Liver (tissue), 3 donors: ENCODE results near the gene PPM1L.

Source experiments
- HNF4A ChIP-seq, 2 donors: conservative IDR thresholded peaks; 2 replicates each; pipeline ENCODE4 v1.6.1; 2016; ENCODE audit warnings: antibody characterized with exemption in 2 of 2, mild to moderate bottlenecking in 2 of 2
- TAF1 ChIP-seq: conservative IDR thresholded peaks from 2 replicates; pipeline ENCODE4 v1.6.1; 2016; ENCODE audit warnings: antibody characterized with exemption, mild to moderate bottlenecking
- YY1 ChIP-seq: IDR thresholded peaks from 2 replicates; pipeline ENCODE4 v1.6.1; 2016; ENCODE audit warnings: antibody characterized with exemption, mild to moderate bottlenecking
- TF ChIP-seq, protein P1 (sequence below): IDR thresholded peaks from 2 replicates; pipeline ENCODE4 v1.6.1; 2016; ENCODE audit warnings: antibody characterized with exemption
- TF ChIP-seq, protein P2 (sequence below): IDR thresholded peaks from 2 replicates; pipeline ENCODE4 v1.6.1; 2016; ENCODE audit warnings: antibody characterized with exemption
- TF ChIP-seq, protein P3 (sequence below): fragments of 150-350 bp; IDR thresholded peaks from 2 replicates; pipeline ENCODE4 v1.5.1; 2017; ENCODE audit warnings: improper control_type of control experiment, low read depth, low read length; ENCODE audit not compliant: missing input control
- donor health status: healthy.
- donor health status: healthy.

DNA sequence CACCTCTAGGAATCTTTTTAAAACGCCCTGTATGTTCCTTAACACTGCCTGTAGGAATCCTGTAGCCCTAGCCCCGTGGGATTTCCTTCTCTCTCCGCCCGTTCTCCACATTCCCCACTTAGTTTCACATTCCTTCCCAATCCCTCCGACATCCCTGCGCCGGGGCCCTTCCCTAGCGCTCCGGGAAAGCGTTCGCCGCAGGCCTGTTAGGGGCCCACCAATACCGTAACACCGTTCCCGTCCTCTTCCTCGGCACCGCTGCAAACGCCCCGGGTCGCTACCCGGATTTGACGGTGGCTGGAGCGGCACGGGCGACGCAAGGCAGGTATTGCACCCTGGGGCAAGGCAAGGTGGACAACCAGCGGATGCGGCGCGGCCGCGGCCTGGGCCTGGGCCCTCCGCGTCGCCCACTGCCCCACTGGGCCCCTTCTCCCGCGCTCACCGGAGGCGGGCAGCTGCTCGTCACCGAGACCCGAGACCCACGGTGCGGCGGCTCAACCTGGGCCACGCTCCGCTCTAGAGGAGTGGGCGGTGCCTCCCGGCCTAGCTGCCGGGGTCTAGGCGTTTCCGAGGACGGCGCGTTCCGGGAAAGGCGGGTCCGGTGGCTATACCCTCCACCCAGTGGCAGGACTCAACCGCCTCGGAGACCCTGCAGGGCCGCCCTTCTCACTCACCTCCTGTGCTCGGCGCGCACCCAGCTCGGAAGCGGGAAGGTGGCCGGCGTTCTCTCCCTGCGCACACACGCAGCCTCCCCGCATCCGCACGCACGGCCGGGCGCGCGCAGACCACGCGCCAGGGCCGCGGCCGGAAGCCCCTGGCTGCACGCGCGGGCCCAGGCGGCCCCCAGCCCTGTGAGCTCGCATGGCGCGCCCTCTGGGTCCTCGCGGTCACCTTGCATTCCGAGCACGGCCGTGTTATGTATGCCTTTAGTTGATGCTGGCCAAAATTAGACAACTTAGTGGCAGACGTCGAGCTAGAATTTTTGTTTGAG is 348.8 kb downstream of the PPM1L start, which contains the start of gene B3GALNT1:
- TF ChIP-seq YY1 (no peak), TAF1 (no peak), HNF4A (conservative IDR thresholded peaks at IDR 0.05) (no peak)
- TF ChIP-seq, protein P1, sequence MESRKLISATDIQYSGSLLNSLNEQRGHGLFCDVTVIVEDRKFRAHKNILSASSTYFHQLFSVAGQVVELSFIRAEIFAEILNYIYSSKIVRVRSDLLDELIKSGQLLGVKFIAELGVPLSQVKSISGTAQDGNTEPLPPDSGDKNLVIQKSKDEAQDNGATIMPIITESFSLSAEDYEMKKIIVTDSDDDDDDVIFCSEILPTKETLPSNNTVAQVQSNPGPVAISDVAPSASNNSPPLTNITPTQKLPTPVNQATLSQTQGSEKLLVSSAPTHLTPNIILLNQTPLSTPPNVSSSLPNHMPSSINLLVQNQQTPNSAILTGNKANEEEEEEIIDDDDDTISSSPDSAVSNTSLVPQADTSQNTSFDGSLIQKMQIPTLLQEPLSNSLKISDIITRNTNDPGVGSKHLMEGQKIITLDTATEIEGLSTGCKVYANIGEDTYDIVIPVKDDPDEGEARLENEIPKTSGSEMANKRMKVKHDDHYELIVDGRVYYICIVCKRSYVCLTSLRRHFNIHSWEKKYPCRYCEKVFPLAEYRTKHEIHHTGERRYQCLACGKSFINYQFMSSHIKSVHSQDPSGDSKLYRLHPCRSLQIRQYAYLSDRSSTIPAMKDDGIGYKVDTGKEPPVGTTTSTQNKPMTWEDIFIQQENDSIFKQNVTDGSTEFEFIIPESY = no peak
- TF ChIP-seq, protein P2, sequence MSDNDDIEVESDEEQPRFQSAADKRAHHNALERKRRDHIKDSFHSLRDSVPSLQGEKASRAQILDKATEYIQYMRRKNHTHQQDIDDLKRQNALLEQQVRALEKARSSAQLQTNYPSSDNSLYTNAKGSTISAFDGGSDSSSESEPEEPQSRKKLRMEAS = no peak
- TF ChIP-seq, protein P3, sequence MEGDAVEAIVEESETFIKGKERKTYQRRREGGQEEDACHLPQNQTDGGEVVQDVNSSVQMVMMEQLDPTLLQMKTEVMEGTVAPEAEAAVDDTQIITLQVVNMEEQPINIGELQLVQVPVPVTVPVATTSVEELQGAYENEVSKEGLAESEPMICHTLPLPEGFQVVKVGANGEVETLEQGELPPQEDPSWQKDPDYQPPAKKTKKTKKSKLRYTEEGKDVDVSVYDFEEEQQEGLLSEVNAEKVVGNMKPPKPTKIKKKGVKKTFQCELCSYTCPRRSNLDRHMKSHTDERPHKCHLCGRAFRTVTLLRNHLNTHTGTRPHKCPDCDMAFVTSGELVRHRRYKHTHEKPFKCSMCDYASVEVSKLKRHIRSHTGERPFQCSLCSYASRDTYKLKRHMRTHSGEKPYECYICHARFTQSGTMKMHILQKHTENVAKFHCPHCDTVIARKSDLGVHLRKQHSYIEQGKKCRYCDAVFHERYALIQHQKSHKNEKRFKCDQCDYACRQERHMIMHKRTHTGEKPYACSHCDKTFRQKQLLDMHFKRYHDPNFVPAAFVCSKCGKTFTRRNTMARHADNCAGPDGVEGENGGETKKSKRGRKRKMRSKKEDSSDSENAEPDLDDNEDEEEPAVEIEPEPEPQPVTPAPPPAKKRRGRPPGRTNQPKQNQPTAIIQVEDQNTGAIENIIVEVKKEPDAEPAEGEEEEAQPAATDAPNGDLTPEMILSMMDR = no peak
